Measurements from ENCODE around the gene GNG14.
"Not testable (repeated sequence)": the region's sequence is repeated elsewhere in the genome, so short reads cannot be mapped to it uniquely, and the experiment has no call there.

Gene GNG14

GRCh38 chr19:12695096-12695495 lies 7.3 kb downstream of the GNG14 start:
- no peak for DNase-seq (ENCODE audit: low read depth in 2 of 3, low spot score in 2 of 3)

GRCh38 chr19:12695514-12695913 lies 7.7 kb downstream of the GNG14 start:
- no peak for DNase-seq (ENCODE audit: low read depth in 2 of 3, low spot score in 2 of 3)

- peak in 2 of 3 experiments; percentile 11 to 20 for DNase-seq (ENCODE audit: low read depth in 2 of 3, low spot score in 2 of 3)
Observed at GRCh38 chr19:12695997-12696365, 8.2 kb downstream of the GNG14 start.

GRCh38 chr19:12696366-12697335 lies 8.9 kb downstream of the GNG14 start, which contains the start of gene FBXW9:
Gene FBXW9, minus strand, starts transcription at chr19:12696631. Its CDS starts 50 bp downstream, at chr19:12696581.
- DNase-seq (ENCODE audit: low read depth in 2 of 3, low spot score in 2 of 3), result peak; percentile 90 to 100 (median 99)

- not testable (repeated sequence) for DNase-seq (ENCODE audit: low read depth in 2 of 3, low spot score in 2 of 3)
Observed at GRCh38 chr19:12697425-12697824, 9.6 kb downstream of the GNG14 start.

GRCh38 chr19:12698138-12698537 lies 10.3 kb downstream of the GNG14 start:
- DNase-seq (ENCODE audit: low read depth in 2 of 3, low spot score in 2 of 3), result no peak

GRCh38 chr19:12701596-12702282 lies 13.9 kb downstream of the GNG14 start:
- DNase-seq (ENCODE audit: low read depth in 2 of 3, low spot score in 2 of 3), result no peak

GRCh38 chr19:12703046-12703445 lies 15.2 kb downstream of the GNG14 start:
- DNase-seq (ENCODE audit: low read depth in 2 of 3, low spot score in 2 of 3), result peak in 1 of 3 experiments; percentile 27

- DNase-seq (ENCODE audit: low read depth in 2 of 3, low spot score in 2 of 3), result no peak
Observed at GRCh38 chr19:12705169-12705568, 17.4 kb downstream of the GNG14 start.

GRCh38 chr19:12705654-12706331 lies 18.0 kb downstream of the GNG14 start:
- DNase-seq (ENCODE audit: low read depth in 2 of 3, low spot score in 2 of 3), result no peak

GRCh38 chr19:12706332-12706718 lies 18.5 kb downstream of the GNG14 start:
- no peak for DNase-seq (ENCODE audit: low read depth in 2 of 3, low spot score in 2 of 3)

GRCh38 chr19:12708641-12709040 lies 20.8 kb downstream of the GNG14 start:
- DNase-seq (ENCODE audit: low read depth in 2 of 3, low spot score in 2 of 3), result no peak

GRCh38 chr19:12711187-12711586 lies 23.4 kb downstream of the GNG14 start:
- DNase-seq (ENCODE audit: low read depth in 2 of 3, low spot score in 2 of 3), result no peak

- not testable (repeated sequence) for DNase-seq (ENCODE audit: low read depth in 2 of 3, low spot score in 2 of 3)
Observed at GRCh38 chr19:12712077-12712476, 24.3 kb downstream of the GNG14 start.

GRCh38 chr19:12713304-12713703 lies 25.5 kb downstream of the GNG14 start:
- not testable (repeated sequence) for DNase-seq (ENCODE audit: low read depth in 2 of 3, low spot score in 2 of 3)

GRCh38 chr19:12715102-12715501 lies 27.3 kb downstream of the GNG14 start:
- no peak for DNase-seq (ENCODE audit: low read depth in 2 of 3, low spot score in 2 of 3)

- no peak for DNase-seq (ENCODE audit: low read depth in 2 of 3, low spot score in 2 of 3)
Observed at GRCh38 chr19:12715929-12716328, 28.1 kb downstream of the GNG14 start.

- DNase-seq (ENCODE audit: low read depth in 2 of 3, low spot score in 2 of 3), result no peak
Observed at GRCh38 chr19:12720296-12720695, 32.5 kb downstream of the GNG14 start.

- no peak for DNase-seq (ENCODE audit: low read depth in 2 of 3, low spot score in 2 of 3)
Observed at GRCh38 chr19:12720851-12721655, 33.3 kb downstream of the GNG14 start.

GRCh38 chr19:12721656-12722565 lies 34.1 kb downstream of the GNG14 start:
- no peak for DNase-seq (ENCODE audit: low read depth in 2 of 3, low spot score in 2 of 3)
